Hypothalamus (tissue), 51 donors: Measurements from ENCODE around the gene PTCH1.

Source experiments
- DNase-seq, 51 donors: peaks; one replicate each; lab custom pipeline; 2025; lab: John Stamatoyannopoulos, UW

Gene PTCH1

GRCh38 chr9:95413793-95414192, 103.0 kb downstream of the PTCH1 start:
- DNase-seq, result no peak

GRCh38 chr9:95411054-95411892, 105.5 kb downstream of the PTCH1 start:
- no peak for DNase-seq

GRCh38 chr9:95409650-95410426, 106.9 kb downstream of the PTCH1 start:
- no peak for DNase-seq

GRCh38 chr9:95407524-95407923, 109.2 kb downstream of the PTCH1 start:
- no peak for DNase-seq

- DNase-seq, result no peak
Measured at GRCh38 chr9:95406121-95406520, 110.7 kb downstream of the PTCH1 start.

- no peak for DNase-seq
Measured at GRCh38 chr9:95399261-95399660, 117.5 kb downstream of the PTCH1 start.
